ENCODE results near the gene CAPN11.

GRCh38 chr6:44227148-44227793 is 68.7 kb downstream of the CAPN11 start:
- TF ChIP-seq ZNF558 (tag by site-specific recombination; IDR thresholded peaks at IDR 0.05) (no peak), CTCF (tag by site-specific recombination; IDR thresholded peaks at IDR 0.05) (no peak), ZBTB11 (tag by site-specific recombination; conservative IDR thresholded peaks at IDR 0.05; ENCODE audit: low read depth) (no peak), ZNF23 (tag by site-specific recombination; IDR thresholded peaks at IDR 0.05; ENCODE audit: borderline replicate concordance) (no peak)

All from HEK293 (cell line).